HepG2 (cell line): ENCODE data around the gene WDFY1. TPM values are rescaled to one million over a fixed set of nuclear protein-coding genes. Genes with fewer than 3 reads are reported as not detected.

Experiments used
- PHF8 ChIP-seq: sonication (generic); formaldehyde crosslinking; IDR thresholded peaks from 2 replicates; pipeline ENCODE4 v1.5.0; 2020; ENCODE audit warnings: missing genetic modification reagents
- POGK ChIP-seq: sonication (generic); formaldehyde crosslinking; conservative IDR thresholded peaks from 2 replicates; pipeline ENCODE4 v1.8.0; 2022; ENCODE audit warnings: mild to moderate bottlenecking, moderate library complexity, missing genetic modification reagents
- SP1 ChIP-seq, 2 experiments: fragments of 450-650 bp in 1 of 2; sonication (generic) in 1 of 2; formaldehyde crosslinking in 1 of 2; IDR thresholded peaks; 2 replicates each; pipeline versions ENCODE4 v1.4.0 to v1.6.1; 2016 to 2020; ENCODE audit warnings: missing genetic modification reagents in 1 of 2
- TIGD3 ChIP-seq: sonication (generic); formaldehyde crosslinking; IDR thresholded peaks from 2 replicates; pipeline ENCODE4 v1.5.1; 2020; ENCODE audit warnings: mild to moderate bottlenecking, missing genetic modification reagents, borderline replicate concordance
- ZBTB14 ChIP-seq: sonication (generic); formaldehyde crosslinking; IDR thresholded peaks from 2 replicates; pipeline ENCODE4 v1.4.0; 2020; ENCODE audit warnings: missing genetic modification reagents
- ZNF142 ChIP-seq: sonication (generic); formaldehyde crosslinking; IDR thresholded peaks from 2 replicates; pipeline ENCODE4 v1.4.0; 2020; ENCODE audit warnings: missing genetic modification reagents
- ZNF18 ChIP-seq: sonication (generic); formaldehyde crosslinking; IDR thresholded peaks from 2 replicates; pipeline ENCODE4 v1.8.0; 2022; ENCODE audit warnings: mild to moderate bottlenecking, missing genetic modification reagents; ENCODE audit not compliant: insufficient replicate concordance
- ZNF441 ChIP-seq: sonication (generic); formaldehyde crosslinking; IDR thresholded peaks from 2 replicates; pipeline ENCODE4 v1.7.0; 2021; ENCODE audit warnings: missing genetic modification reagents, borderline replicate concordance
- ZNF710 ChIP-seq: sonication (generic); formaldehyde crosslinking; IDR thresholded peaks from 2 replicates; pipeline ENCODE4 v1.5.0; 2020; ENCODE audit warnings: mild to moderate bottlenecking, missing genetic modification reagents, borderline replicate concordance
- polyA plus RNA-seq, 8 experiments: library from polyadenylated mRNA; depleted of rRNA in 3 of 8; stranded (reverse) in 7 of 8; unstranded in 1 of 8; fragments of >200 nt; fragmentation: Illumina TruSeq in 4 of 8; extraction: Trizol in 4 of 8; gene quantifications; 2 replicates each; pipeline versions ENCODE4 v1.2.1 to v1.2.3, GENCODE V29; 2011 to 2016; ENCODE audit warnings: low read depth in 4 of 8, missing spikeins in 1 of 8, mixed read lengths in 1 of 8; ENCODE audit not compliant: insufficient read depth in 1 of 8
- total RNA-seq, 5 experiments: library from RNA; depleted of rRNA; stranded (reverse); fragments of >200 nt; fragmentation: Illumina TruSeq; extraction: Trizol; gene quantifications; 2 replicates each; pipeline ENCODE4 v1.2.3, GENCODE V29; 2016; ENCODE audit warnings: low read depth in 1 of 5

WDFY1 gene
- total and polyA plus RNA-seq, 2 of the 13 experiments (the other 11 are each of a cell fraction or from before 2014, with no cell fraction given): 77.0 to 78.4 TPM

- TF ChIP-seq ZNF18 (peak; percentile 36), ZNF441 (CRISPR knock-in tag) (peak; percentile 64; the same call in 1 of the 2 replicates), PHF8 (CRISPR knock-in tag) (peak; percentile 68; the same call in 1 of the 2 replicates), POGK (CRISPR knock-in tag) (peak; percentile 52; the same call in 1 of the 2 replicates), SP1 (IDR thresholded peaks at IDR 0.05) (no peak), SP1 (CRISPR knock-in tag; IDR thresholded peaks at IDR 0.05) (peak; percentile 46; the same call in 1 of the 2 replicates), TIGD3 (CRISPR knock-in tag) (0 out of 2 replicates have a peak, but pooled peaks have one; percentile 41), ZNF710 (CRISPR knock-in tag) (peak; percentile 56; the same call in 1 of the 2 replicates), ZBTB14 (CRISPR knock-in tag) (no peak), ZNF142 (CRISPR knock-in tag) (no peak)
Observed at GRCh38 chr2:223944166-223944702, 901 bp downstream of the WDFY1 start (continued).
